HCT116 (cell line): ENCODE measurements around the gene PYROXD2. TPM values are rescaled to one million over a fixed set of nuclear protein-coding genes. Genes with fewer than 3 reads are reported as not detected.

ENCODE experiments used
- ATAC-seq: fragments of 200-7000 bp; cut with Tn5 transposase; 2 replicates; pipeline ENCODE4 v1.9.1; 2020; ENCODE audit warnings: mild to moderate bottlenecking, moderate library complexity
- BruUV-seq: library from RNA; stranded (reverse); fragments of 400-500 nt; replicated peaks from 2 replicates; lab custom pipeline; 2021; lab: Mats Ljungman, UMichigan
- CTCF ChIA-PET: fragments of 300-600 bp; sonication (Branson Sonifier 250); formaldehyde crosslinking; loops from one replicate; lab custom pipeline; 2021; ENCODE audit warnings: antibody characterized with exemption; lab: Charles Lee
- POLR2A ChIA-PET: fragments of 300-600, 350-600 bp; sonication (Branson Sonifier 250); formaldehyde crosslinking; loops from one replicate; lab custom pipeline; 2021; ENCODE audit warnings: antibody characterized with exemption; lab: Charles Lee
- RAD21 ChIA-PET, 2 experiments: fragments of 300-600 bp; sonication (Branson Sonifier 250); formaldehyde crosslinking; loops; one replicate each; lab custom pipeline; 2023; ENCODE audit warnings: low total read pairs in 2 of 2; ENCODE audit not compliant: uncharacterized antibody in 2 of 2, unreplicated experiment in 2 of 2, low non-redundant PET in 1 of 2; lab: Charles Lee
- DNase-seq: peaks from one replicate; pipeline ENCODE4 v3.0.0-alpha.2; 2010; ENCODE audit warnings: low read depth, low spot score
- H2AFZ ChIP-seq: fragments of 200-600 bp; shearing (Covaris generic), sonication (generic); 2 replicates; pipeline ENCODE4 v1.6.1; 2017; ENCODE audit warnings: low read depth, mixed run types, mixed read lengths, antibody characterized with exemption, low read length; ENCODE audit not compliant: poor library complexity, severe bottlenecking
- H3K27ac ChIP-seq: 2 replicates; pipeline ENCODE4 v1.5.1; 2012; ENCODE audit warnings: low read depth, low read length
- H3K27me3 ChIP-seq: fragments of 200-600 bp; sonication (generic); 2 replicates; pipeline ENCODE4 v1.6.1; 2016; ENCODE audit warnings: mixed run types, low read length, mixed read lengths; ENCODE audit not compliant: insufficient read depth
- H3K36me3 ChIP-seq, 2 experiments: fragments of 200-500 bp in 1 of 2; fragments of 200-600 bp in 1 of 2; sonication (Bioruptor generic) in 1 of 2; sonication (generic) in 1 of 2; 2 replicates each; pipeline versions ENCODE4 v1.5.1 to v1.6.1; 2014 to 2016; ENCODE audit warnings: low read length in 2 of 2, inconsistent platforms in 1 of 2, mixed read lengths in 1 of 2, mixed run types in 1 of 2; ENCODE audit not compliant: insufficient read depth in 2 of 2, control insufficient read depth in 1 of 2
- H3K4me1 ChIP-seq, 2 experiments: fragments of 200-600 bp in 1 of 2; sonication (generic) in 1 of 2; 2 replicates each; pipeline versions ENCODE4 v1.5.1 to v1.6.1; 2012 to 2017; ENCODE audit warnings: low read length in 2 of 2, inconsistent platforms in 1 of 2, mild to moderate bottlenecking in 1 of 2, mixed read lengths in 1 of 2, mixed run types in 1 of 2, moderate library complexity in 1 of 2; ENCODE audit not compliant: insufficient read depth in 2 of 2, control insufficient read depth in 1 of 2
- H3K4me2 ChIP-seq: fragments of 200-600 bp; sonication (generic); 2 replicates; pipeline ENCODE4 v1.6.1; 2017; ENCODE audit warnings: mixed run types, low read length, mixed read lengths
- H3K4me3 ChIP-seq, 2 experiments: fragments of 200-600 bp in 1 of 2; sonication (generic) in 1 of 2; replicated peaks in 1 of 2; 2 replicates each; pipeline ENCODE4 v1.5.1; 2011 to 2016; ENCODE audit warnings: low read length in 2 of 2, control low read depth in 1 of 2, low read depth in 1 of 2, mild to moderate bottlenecking in 1 of 2, mixed read lengths in 1 of 2, mixed run types in 1 of 2
- H3K79me2 ChIP-seq: fragments of 200-600 bp; sonication (generic); 2 replicates; pipeline ENCODE4 v1.6.1; 2017; ENCODE audit warnings: mild to moderate bottlenecking, mixed run types, low read length, moderate library complexity, mixed read lengths; ENCODE audit not compliant: insufficient read depth
- H3K9ac ChIP-seq: fragments of 200-600 bp; sonication (generic); 2 replicates; pipeline ENCODE4 v1.6.1; 2016; ENCODE audit warnings: low read length, mixed read lengths
- H3K9me2 ChIP-seq: fragments of 200-600 bp; sonication (generic), shearing (Covaris generic); 2 replicates; pipeline ENCODE4 v1.6.1; 2017; ENCODE audit warnings: mixed run types, mild to moderate bottlenecking, moderate library complexity; ENCODE audit not compliant: insufficient read depth
- H3K9me3 ChIP-seq, 2 experiments: fragments of 200-500 bp in 1 of 2; fragments of 200-600 bp in 1 of 2; sonication (Bioruptor generic) in 1 of 2; sonication (generic) in 1 of 2; 2 replicates each; pipeline ENCODE4 v1.6.1; 2014 to 2017; ENCODE audit warnings: low read length in 2 of 2, mixed read lengths in 2 of 2, inconsistent platforms in 1 of 2, low read depth in 1 of 2, mild to moderate bottlenecking in 1 of 2, mixed run types in 1 of 2, moderate library complexity in 1 of 2; ENCODE audit not compliant: control insufficient read depth in 1 of 2, insufficient read depth in 1 of 2
- H4K20me1 ChIP-seq: fragments of 200-600 bp; sonication (generic), shearing (Covaris generic); 2 replicates; pipeline ENCODE4 v1.6.1; 2017; ENCODE audit warnings: mixed run types, mild to moderate bottlenecking, moderate library complexity; ENCODE audit not compliant: insufficient read depth
- ATF3 ChIP-seq: IDR thresholded peaks from 2 replicates; pipeline ENCODE4 v1.6.1; 2012
- CEBPB ChIP-seq: IDR thresholded peaks from 2 replicates; pipeline ENCODE4 v1.6.1; 2012; ENCODE audit warnings: low read depth
- CTCF ChIP-seq, 3 experiments: fragments of 200-600 bp in 1 of 3; sonication (generic) in 1 of 3; IDR thresholded peaks in 2 of 3; conservative IDR thresholded peaks in 1 of 3; 2 replicates each; pipeline ENCODE4 v1.5.1; 2012 to 2017; ENCODE audit warnings: low read depth in 2 of 3, low read length in 2 of 3, antibody characterized with exemption in 1 of 3, borderline replicate concordance in 1 of 3, control low read depth in 1 of 3, mild to moderate bottlenecking in 1 of 3, mixed read lengths in 1 of 3, mixed run types in 1 of 3, moderate library complexity in 1 of 3; ENCODE audit not compliant: insufficient read depth in 1 of 3
- EGR1 ChIP-seq: IDR thresholded peaks from 2 replicates; pipeline ENCODE4 v1.6.1; 2012; ENCODE audit warnings: low read depth
- ELF1 ChIP-seq: IDR thresholded peaks from 2 replicates; pipeline ENCODE4 v1.6.1; 2012; ENCODE audit warnings: low read depth, borderline replicate concordance
- EZH2 ChIP-seq: fragments of 200-600 bp; sonication (generic); IDR thresholded peaks from 2 replicates; pipeline ENCODE4 v1.6.1; 2017; ENCODE audit warnings: antibody characterized with exemption, mixed run types
- EZH2phosphoT487 ChIP-seq: fragments of 200-600 bp; IDR thresholded peaks from 2 replicates; pipeline ENCODE4 v1.6.1; 2018; ENCODE audit warnings: antibody characterized with exemption, borderline replicate concordance
- FOSL1 ChIP-seq: IDR thresholded peaks from 2 replicates; pipeline ENCODE4 v1.6.1; 2012; ENCODE audit warnings: low read depth
- JUND ChIP-seq: IDR thresholded peaks from 2 replicates; pipeline ENCODE4 v1.6.1; 2012
- MAX ChIP-seq: IDR thresholded peaks from 2 replicates; pipeline ENCODE4 v1.6.1; 2012
- POLR2A ChIP-seq: IDR thresholded peaks from 2 replicates; pipeline ENCODE4 v1.7.0; 2011; ENCODE audit warnings: borderline replicate concordance; ENCODE audit not compliant: insufficient read depth, insufficient read length; ENCODE audit errors: extremely low read depth
- RAD21 ChIP-seq: IDR thresholded peaks from 2 replicates; pipeline ENCODE4 v1.6.1; 2012; ENCODE audit warnings: low read depth, mild to moderate bottlenecking
- SIN3A ChIP-seq: IDR thresholded peaks from 2 replicates; pipeline ENCODE4 v1.6.1; 2012; ENCODE audit warnings: low read depth
- SP1 ChIP-seq: IDR thresholded peaks from 2 replicates; pipeline ENCODE4 v1.6.1; 2012; ENCODE audit warnings: low read depth
- YY1 ChIP-seq: IDR thresholded peaks from 2 replicates; pipeline ENCODE4 v1.6.1; 2011; ENCODE audit warnings: low read length, low read depth, moderate library complexity, mild to moderate bottlenecking; ENCODE audit not compliant: insufficient replicate concordance; ENCODE audit errors: extremely low read depth
- ZBTB33 ChIP-seq: IDR thresholded peaks from 2 replicates; pipeline ENCODE4 v1.6.1; 2011; ENCODE audit warnings: mild to moderate bottlenecking, low read length, moderate library complexity; ENCODE audit not compliant: insufficient replicate concordance; ENCODE audit errors: extremely low read depth
- ZFX ChIP-seq: fragments of 450-650 bp; IDR thresholded peaks from 2 replicates; pipeline ENCODE4 v1.6.1; 2017
- ZNF274 ChIP-seq: fragments of 200-500 bp; sonication (Bioruptor generic); IDR thresholded peaks from 2 replicates; pipeline ENCODE4 v1.6.1; 2014; ENCODE audit warnings: mild to moderate bottlenecking, low read depth, low read length, inconsistent platforms
- intact Hi-C: fragments of 100-400 bp; cut with micrococcal nuclease; formaldehyde crosslinking; loops from 2 replicates; pipeline ENCODE4 v1.10.0; 2022
- total RNA-seq: library from RNA; stranded (reverse); gene quantifications from one replicate; pipeline ENCODE4 v1.2.1, GENCODE V29; 2021; ENCODE audit not compliant: unreplicated experiment

The PYROXD2 gene
- total RNA-seq, 1 experiment from 2014 or later, result 14.2 TPM

GRCh38 chr10:98456686-98457482 lies 41.9 kb upstream of the PYROXD2 start:
- DNase-seq, result no peak
- no peak overlapping the region for H2AFZ ChIP-seq
- no peak for ATAC-seq
- ChIA-PET CTCF (interaction anchor here (0.9 kb wide), 1 partner anchor 820 kb away, joined by 4 read pairs; no protein-coding TSS in a partner anchor), RAD21 (no interaction called here), POLR2A (no interaction called here)
- H3K36me3 ChIP-seq, result no peaks in the 10 kb centered on the region
- intact Hi-C loops, result no loop called here
- no TSS peak for BruUV-seq
- H3K27me3 ChIP-seq, result no peaks in the 10 kb centered on the region; the same call in 1 of the 2 replicates
- TF ChIP-seq RAD21 (no peak), ATF3 (no peak), ELF1 (no peak), MAX (no peak), ZNF274 (no peak), EZH2 (no peak), ZFX (no peak), CEBPB (no peak), ZBTB33 (no peak), SP1 (no peak), EZH2phosphoT487 (no peak), POLR2A (no peak), JUND (no peak), EGR1 (no peak), SIN3A (no peak), FOSL1 (no peak), YY1 (no peak), CTCF (IDR thresholded peaks at IDR 0.05 in 2 of 3, conservative IDR thresholded peaks at IDR 0.05 in 1 of 3; ENCODE audit: borderline replicate concordance in 1 of 3, insufficient read depth in 1 of 3, low read depth in 2 of 3, low read length in 2 of 3) (no peak)
- H3K27ac ChIP-seq, result no peak overlapping the region
- no peak overlapping the region for H3K9ac ChIP-seq
- H4K20me1 ChIP-seq, result no peaks in the 10 kb centered on the region
- no peaks in the 10 kb centered on the region for H3K9me2 ChIP-seq
- no peak overlapping the region for H3K4me2 ChIP-seq
- peaks cover 11 to 14% of the 10 kb centered on the region in 2 experiments for H3K4me1 ChIP-seq
- no peaks in the 10 kb centered on the region for H3K9me3 ChIP-seq
- no peak overlapping the region for H3K4me3 ChIP-seq
- H3K79me2 ChIP-seq, result no peaks in the 10 kb centered on the region
